Cerebellar nuclear complex (tissue), 1 donor: ENCODE data around the gene TOPAZ1.
A peak's percentile ranks its signal among the peaks of the same experiment; 100 is the strongest.

Experiments used
- DNase-seq, 2 experiments: peaks; one replicate each; lab custom pipeline; 2025; lab: John Stamatoyannopoulos, UW

The TOPAZ1 gene

GRCh38 chr3:44242721-44243120 lies 1.0 kb downstream of the TOPAZ1 start:
- DNase-seq, result no peak

- no peak for DNase-seq
These were observed 6.5 kb downstream of the TOPAZ1 start for GRCh38 chr3:44248152-44248551.

- DNase-seq, result no peak
These were observed 10.8 kb downstream of the TOPAZ1 start for GRCh38 chr3:44252332-44252959.

- DNase-seq, result no peak
These were observed 17.7 kb downstream of the TOPAZ1 start for GRCh38 chr3:44259404-44259803.

GRCh38 chr3:44264146-44264545 lies 22.5 kb downstream of the TOPAZ1 start:
- DNase-seq, result no peak

GRCh38 chr3:44265815-44266214 lies 24.1 kb downstream of the TOPAZ1 start:
- DNase-seq, result no peak

- DNase-seq, result no peak
These were observed 30.5 kb downstream of the TOPAZ1 start for GRCh38 chr3:44272191-44272590.

GRCh38 chr3:44277925-44278324 lies 36.2 kb downstream of the TOPAZ1 start:
- DNase-seq, result no peak

- no peak for DNase-seq
These were observed 38.4 kb downstream of the TOPAZ1 start for GRCh38 chr3:44280077-44280476.

- DNase-seq, result no peak
These were observed 38.9 kb downstream of the TOPAZ1 start for GRCh38 chr3:44280631-44281030.

GRCh38 chr3:44284949-44285348 lies 43.3 kb downstream of the TOPAZ1 start:
- no peak for DNase-seq

- DNase-seq, result no peak
These were observed 48.3 kb downstream of the TOPAZ1 start for GRCh38 chr3:44289882-44290462.

- no peak for DNase-seq
These were observed 50.6 kb downstream of the TOPAZ1 start for GRCh38 chr3:44292276-44292675.

- DNase-seq, result no peak
These were observed 51.3 kb downstream of the TOPAZ1 start for GRCh38 chr3:44292947-44293346.

- no peak for DNase-seq
These were observed 55.6 kb downstream of the TOPAZ1 start for GRCh38 chr3:44297255-44297654.

- no peak for DNase-seq
These were observed 60.1 kb downstream of the TOPAZ1 start for GRCh38 chr3:44301746-44302145.

- no peak for DNase-seq
These were observed 67.8 kb downstream of the TOPAZ1 start for GRCh38 chr3:44309500-44309899.

GRCh38 chr3:44318891-44319311 lies 77.2 kb downstream of the TOPAZ1 start:
- no peak for DNase-seq

GRCh38 chr3:44321335-44321734 lies 79.6 kb downstream of the TOPAZ1 start:
- no peak for DNase-seq

- peak; percentile 2 to 9 for DNase-seq
These were observed 81.8 kb downstream of the TOPAZ1 start for GRCh38 chr3:44323341-44323955.

- DNase-seq, result no peak
These were observed 82.9 kb downstream of the TOPAZ1 start for GRCh38 chr3:44324584-44324983.

GRCh38 chr3:44326019-44326418 lies 84.3 kb downstream of the TOPAZ1 start:
- no peak for DNase-seq

GRCh38 chr3:44326515-44326914 lies 84.8 kb downstream of the TOPAZ1 start:
- no peak for DNase-seq

- no peak for DNase-seq
These were observed 88.3 kb downstream of the TOPAZ1 start for GRCh38 chr3:44329946-44330345.
